Measurements from ENCODE around the gene SLC4A2. TPM values are rescaled to one million over a fixed set of nuclear protein-coding genes. Genes with fewer than 3 reads are reported as not detected.
A peak's percentile ranks its signal among the peaks of the same experiment; 100 is the strongest.

SLC4A2 gene
- total RNA-seq, 1 donor from 2014 or later: 371 TPM

DNA sequence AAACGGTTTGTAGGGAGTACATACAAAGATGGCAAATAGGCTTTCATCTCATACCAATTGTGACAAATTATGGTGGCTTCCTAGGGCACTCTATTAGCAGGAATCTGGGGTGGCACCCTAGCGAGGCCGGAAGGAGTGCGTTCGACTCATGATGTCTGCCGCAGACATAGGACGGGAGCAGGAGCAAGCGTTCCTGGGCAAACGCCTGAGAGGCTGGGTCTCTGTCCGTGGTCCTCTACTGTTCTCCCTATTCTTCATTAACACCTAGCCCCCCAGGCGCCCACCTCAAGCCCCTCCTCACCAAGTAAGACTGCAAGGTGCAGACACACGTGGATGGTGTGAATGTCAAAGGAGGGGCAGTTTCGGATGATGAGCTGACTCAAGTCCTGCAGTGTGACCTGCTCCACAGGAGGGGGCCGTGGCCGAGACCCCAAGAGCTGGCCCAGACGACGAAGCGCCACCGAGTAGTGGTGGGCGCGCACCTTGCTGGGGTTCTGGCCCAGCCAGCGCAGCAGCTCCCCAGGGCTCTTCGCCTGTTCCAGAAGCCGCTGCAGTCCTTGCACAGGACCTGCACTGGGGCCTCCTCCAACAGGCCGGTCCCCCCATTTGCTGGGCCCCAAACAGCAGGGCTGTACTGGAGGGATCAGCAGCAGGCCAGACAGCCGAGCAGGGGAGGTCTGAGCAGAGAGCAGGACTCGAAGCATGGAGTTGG, 20.0 kb downstream of the SLC4A2 start:
- no peak for DNase-seq (ENCODE audit: low spot score)
- H3K27me3 Mint-ChIP-seq (ENCODE audit: low read depth): no peaks in the 10 kb centered on the region
- peak overlapping the region; percentile 87 for H3K4me3 Mint-ChIP-seq (ENCODE audit: unreplicated experiment)
- no peaks in the 10 kb centered on the region for H3K9me3 Mint-ChIP-seq (ENCODE audit: low read depth)
- peak overlapping the region; percentile 97 for H3K27ac Mint-ChIP-seq (ENCODE audit: unreplicated experiment)
- peaks cover 9% of the 10 kb centered on the region for H3K36me3 Mint-ChIP-seq (ENCODE audit: low read depth)
- peaks cover 46% of the 10 kb centered on the region for H3K4me1 Mint-ChIP-seq (ENCODE audit: low read depth)
- TF ChIP-seq CTCF (IDR thresholded peaks at IDR 0.05): no peak

GRCh38 chr7:151080067-151080521, 20.7 kb downstream of the SLC4A2 start:
- Mint-ChIP-seq H3K27me3 (ENCODE audit: low read depth) (no peaks in the 10 kb centered on the region), H3K4me3 (ENCODE audit: unreplicated experiment) (peak overlapping the region; percentile 87), H3K36me3 (ENCODE audit: low read depth) (peaks cover 6% of the 10 kb centered on the region), H3K4me1 (ENCODE audit: low read depth) (peaks cover 46% of the 10 kb centered on the region), H3K9me3 (ENCODE audit: low read depth) (no peaks in the 10 kb centered on the region), H3K27ac (ENCODE audit: unreplicated experiment) (peak overlapping the region; percentile 97)
- no peak for TF ChIP-seq CTCF (IDR thresholded peaks at IDR 0.05)
- DNase-seq (ENCODE audit: low spot score): no peak

DNA sequence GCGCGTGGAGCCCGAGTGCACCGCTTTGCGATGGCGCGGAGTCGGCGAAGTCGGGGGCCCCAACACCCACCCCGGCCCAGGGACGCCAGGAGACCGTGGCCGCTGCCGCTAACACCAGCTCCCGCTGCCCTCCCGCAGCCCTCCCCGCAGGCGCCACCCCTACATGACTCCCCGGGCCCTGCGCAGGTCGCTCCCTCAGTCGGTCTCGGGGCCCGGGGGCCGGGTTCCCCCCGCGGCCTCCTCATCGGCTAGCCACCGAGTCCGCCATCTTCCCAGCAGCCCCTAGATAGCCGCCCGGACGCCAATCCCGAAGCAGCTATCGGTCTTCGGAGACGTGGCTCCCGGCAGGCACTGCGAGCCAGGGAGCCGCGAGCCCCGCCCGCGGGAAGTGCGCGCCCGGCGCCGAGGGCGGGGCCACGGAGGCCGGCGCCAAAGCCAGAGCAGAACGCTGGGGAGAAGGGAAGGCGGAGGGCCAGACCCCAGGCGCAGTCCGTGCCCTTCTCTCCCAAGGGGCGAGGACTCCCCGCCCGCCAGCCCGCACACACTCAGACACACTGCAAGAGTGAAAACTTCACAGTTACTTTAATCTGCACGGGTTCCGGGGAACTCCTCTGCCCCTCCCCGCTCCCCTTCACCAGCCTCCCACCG, 21.3 kb downstream of the SLC4A2 start, which contains the start of gene FASTK:
FASTK (minus strand) TSS at position 288 of the 648 bp plus-strand sequence; CDS start at position 245, 43 bp downstream.
- DNase-seq (ENCODE audit: low spot score): no peak
- Mint-ChIP-seq H3K36me3 (ENCODE audit: low read depth) (peaks cover 4% of the 10 kb centered on the region), H3K4me3 (ENCODE audit: unreplicated experiment) (peak within 1 kb of the TSS; percentile 94), H3K27me3 (ENCODE audit: low read depth) (no peaks in the 10 kb centered on the region), H3K9me3 (ENCODE audit: low read depth) (no peaks in the 10 kb centered on the region), H3K4me1 (ENCODE audit: low read depth) (peaks cover 51% of the 10 kb centered on the region), H3K27ac (ENCODE audit: unreplicated experiment) (peak within 1 kb of the TSS; percentile 97)
- no peak for TF ChIP-seq CTCF (IDR thresholded peaks at IDR 0.05)

- Mint-ChIP-seq H3K4me1 (ENCODE audit: low read depth) (peaks cover 52% of the 10 kb centered on the region), H3K4me3 (ENCODE audit: unreplicated experiment) (peak overlapping the region; percentile 94), H3K9me3 (ENCODE audit: low read depth) (no peaks in the 10 kb centered on the region), H3K27ac (ENCODE audit: unreplicated experiment) (peak overlapping the region; percentile 78), H3K36me3 (ENCODE audit: low read depth) (no peaks in the 10 kb centered on the region), H3K27me3 (ENCODE audit: low read depth) (no peaks in the 10 kb centered on the region)
- no peak for TF ChIP-seq CTCF (IDR thresholded peaks at IDR 0.05)
- no peak for DNase-seq (ENCODE audit: low spot score)
Observed at GRCh38 chr7:151081170-151082101, 22.0 kb downstream of the SLC4A2 start.

Data from chondrocyte (in vitro differentiated cells).